GM23338 (cell line): ENCODE data around the gene ENPP7. TPM values are rescaled to one million over a fixed set of nuclear protein-coding genes. Genes with fewer than 3 reads are reported as not detected.

Experiments
- ATAC-seq: fragments of 200-7000 bp; cut with Tn5 transposase; 3 replicates; pipeline ENCODE4 v1.9.1; 2020
- DNase-seq: peaks from one replicate; pipeline ENCODE4 v3.0.0-alpha.2; 2015; ENCODE audit warnings: low spot score
- H2AFZ ChIP-seq: fragments of 200-600 bp; sonication (generic); 2 replicates; pipeline ENCODE4 v1.8.0; 2016; ENCODE audit warnings: antibody characterized with exemption, mild to moderate bottlenecking, moderate library complexity
- H3F3A ChIP-seq: fragments of 200-600 bp; sonication (generic); replicated peaks from 2 replicates; pipeline ENCODE4 v1.8.0; 2017; ENCODE audit warnings: antibody characterized with exemption, mixed run types, low read depth
- H3K27ac ChIP-seq: fragments of 200-600 bp; sonication (generic); 2 replicates; pipeline ENCODE4 v1.6.1; 2016; ENCODE audit warnings: low read depth
- H3K27me3 ChIP-seq: fragments of 200-600 bp; sonication (generic); 2 replicates; pipeline ENCODE4 v1.8.0; 2016; ENCODE audit warnings: mild to moderate bottlenecking, mixed run types, moderate library complexity; ENCODE audit not compliant: insufficient read depth
- H3K36me3 ChIP-seq: fragments of 200-600 bp; sonication (generic); 2 replicates; pipeline ENCODE4 v1.8.0; 2016; ENCODE audit warnings: mild to moderate bottlenecking; ENCODE audit not compliant: insufficient read depth
- H3K4me1 ChIP-seq: fragments of 200-600 bp; sonication (generic); 2 replicates; pipeline ENCODE4 v1.8.0; 2016; ENCODE audit warnings: mild to moderate bottlenecking, moderate library complexity; ENCODE audit not compliant: insufficient read depth
- H3K4me2 ChIP-seq: fragments of 200-600 bp; sonication (generic); 2 replicates; pipeline ENCODE4 v1.7.1; 2017; ENCODE audit warnings: mixed run types
- H3K4me3 ChIP-seq: fragments of 200-600 bp; sonication (generic); 2 replicates; pipeline ENCODE4 v1.6.1; 2016; ENCODE audit warnings: mixed run types
- H3K79me2 ChIP-seq: fragments of 200-600 bp; sonication (generic); replicated peaks from 2 replicates; pipeline ENCODE4 v1.8.0; 2017; ENCODE audit warnings: mild to moderate bottlenecking; ENCODE audit not compliant: insufficient read depth
- H3K9me2 ChIP-seq: fragments of 200-600 bp; sonication (generic); 2 replicates; pipeline ENCODE4 v1.8.0; 2017; ENCODE audit not compliant: insufficient read depth
- H4K20me1 ChIP-seq: fragments of 200-600 bp; sonication (generic); replicated peaks from 2 replicates; pipeline ENCODE4 v1.8.0; 2017; ENCODE audit warnings: mild to moderate bottlenecking; ENCODE audit not compliant: insufficient read depth
- H3K27ac Mint-ChIP-seq: 2 replicates; pipeline ENCODE4 v1.8.0; 2020; ENCODE audit warnings: inconsistent platforms, mild to moderate bottlenecking, moderate library complexity, mixed read lengths
- H3K27me3 Mint-ChIP-seq: 3 replicates; pipeline ENCODE4 v1.8.0; 2022; ENCODE audit warnings: low read depth, mild to moderate bottlenecking, moderate library complexity, mixed read lengths, inconsistent platforms; ENCODE audit not compliant: insufficient read depth, poor library complexity
- H3K36me3 Mint-ChIP-seq: 3 replicates; pipeline ENCODE4 v1.8.0; 2021; ENCODE audit warnings: low read depth, mild to moderate bottlenecking, inconsistent platforms, moderate library complexity, mixed read lengths
- H3K4me1 Mint-ChIP-seq: 3 replicates; pipeline ENCODE4 v1.8.0; 2020; ENCODE audit warnings: mild to moderate bottlenecking, inconsistent platforms, mixed read lengths
- H3K4me3 Mint-ChIP-seq: 3 replicates; pipeline ENCODE4 v1.8.0; 2021; ENCODE audit warnings: moderate library complexity, mild to moderate bottlenecking, inconsistent platforms, mixed read lengths
- H3K9me3 Mint-ChIP-seq: 3 replicates; pipeline ENCODE4 v1.8.0; 2020; ENCODE audit warnings: moderate library complexity, mild to moderate bottlenecking, inconsistent platforms, mixed read lengths
- CREB1 ChIP-seq: fragments of 250-450 bp; sonication (Bioruptor Pico); IDR thresholded peaks from 2 replicates; pipeline ENCODE4 v1.5.0; 2020; ENCODE audit warnings: low read depth, mild to moderate bottlenecking, moderate library complexity
- EZH2 ChIP-seq: fragments of 200-600 bp; sonication (generic); IDR thresholded peaks from one replicate; pipeline ENCODE4 v1.8.0; 2017; ENCODE audit warnings: antibody characterized with exemption, mild to moderate bottlenecking, low read depth; ENCODE audit not compliant: unreplicated experiment
- JUNB ChIP-seq: IDR thresholded peaks from one replicate; pipeline ENCODE4 v1.6.1; 2016; ENCODE audit warnings: antibody characterized with exemption; ENCODE audit not compliant: unreplicated experiment
- ZNF114 ChIP-seq: fragments of 250-450 bp; sonication (Bioruptor Pico); IDR thresholded peaks from 2 replicates; pipeline ENCODE4 v1.5.0; 2020; ENCODE audit warnings: mild to moderate bottlenecking, moderate library complexity
- polyA plus RNA-seq: library from polyadenylated mRNA; unstranded; fragments of >200 nt; fragmentation: Nextera tagmentation; extraction: Ambion mirVana; gene quantifications from 2 replicates; pipeline ENCODE4 v1.2.1, GENCODE V29; 2016
- total RNA-seq: library from RNA; depleted of rRNA; stranded (reverse); fragments of >200 nt; shearing (Covaris generic); gene quantifications from 2 replicates; pipeline ENCODE4 v1.2.3, GENCODE V29; 2014
- TF ChIP-seq, protein P1 (sequence below), 2 experiments: fragments of 200-600 bp in 1 of 2; sonication (generic) in 1 of 2; conservative IDR thresholded peaks; 2 replicates each; pipeline versions ENCODE4 v1.5.1 to v1.6.1; 2016 to 2017; ENCODE audit warnings: antibody characterized with exemption in 2 of 2, low read depth in 2 of 2, mild to moderate bottlenecking in 2 of 2, moderate library complexity in 1 of 2
- TF ChIP-seq, protein P2 (sequence below): IDR thresholded peaks from one replicate; pipeline ENCODE4 v1.6.1; 2018; ENCODE audit warnings: antibody characterized with exemption; ENCODE audit not compliant: unreplicated experiment

Gene ENPP7
- total and polyA plus RNA-seq, 2 experiments from 2014 or later = not detected

- Histone ChIP-seq H3K4me3 (peak overlapping the region; percentile 54), H3K9me2 (no peaks in the 10 kb centered on the region), H2AFZ (no peak overlapping the region; the same call in 1 of the 2 replicates), H3K36me3 (peaks cover 8% of the 10 kb centered on the region; the same call in 1 of the 2 replicates), H3K4me1 (peaks cover 23% of the 10 kb centered on the region), H3F3A (peaks cover 15% of the 10 kb centered on the region; the same call in 1 of the 2 replicates), H4K20me1 (peaks cover 22% of the 10 kb centered on the region), H3K4me2 (peak overlapping the region; percentile 74), H3K79me2 (peaks cover 30% of the 10 kb centered on the region), H3K27ac (no peak overlapping the region), H3K27me3 (peaks cover 12% of the 10 kb centered on the region)
- peaks cover 44% of the 10 kb centered on the region for H3K4me1 Mint-ChIP-seq
- H3K27ac Mint-ChIP-seq = peak overlapping the region; percentile 95; the same call in 1 of the 2 replicates
- DNase-seq = peak; percentile 44
- H3K27me3 Mint-ChIP-seq = peaks cover 17% of the 10 kb centered on the region
- H3K36me3 Mint-ChIP-seq = peaks cover 29% of the 10 kb centered on the region
- TF ChIP-seq EZH2 = no peak
- TF ChIP-seq, protein P1, sequence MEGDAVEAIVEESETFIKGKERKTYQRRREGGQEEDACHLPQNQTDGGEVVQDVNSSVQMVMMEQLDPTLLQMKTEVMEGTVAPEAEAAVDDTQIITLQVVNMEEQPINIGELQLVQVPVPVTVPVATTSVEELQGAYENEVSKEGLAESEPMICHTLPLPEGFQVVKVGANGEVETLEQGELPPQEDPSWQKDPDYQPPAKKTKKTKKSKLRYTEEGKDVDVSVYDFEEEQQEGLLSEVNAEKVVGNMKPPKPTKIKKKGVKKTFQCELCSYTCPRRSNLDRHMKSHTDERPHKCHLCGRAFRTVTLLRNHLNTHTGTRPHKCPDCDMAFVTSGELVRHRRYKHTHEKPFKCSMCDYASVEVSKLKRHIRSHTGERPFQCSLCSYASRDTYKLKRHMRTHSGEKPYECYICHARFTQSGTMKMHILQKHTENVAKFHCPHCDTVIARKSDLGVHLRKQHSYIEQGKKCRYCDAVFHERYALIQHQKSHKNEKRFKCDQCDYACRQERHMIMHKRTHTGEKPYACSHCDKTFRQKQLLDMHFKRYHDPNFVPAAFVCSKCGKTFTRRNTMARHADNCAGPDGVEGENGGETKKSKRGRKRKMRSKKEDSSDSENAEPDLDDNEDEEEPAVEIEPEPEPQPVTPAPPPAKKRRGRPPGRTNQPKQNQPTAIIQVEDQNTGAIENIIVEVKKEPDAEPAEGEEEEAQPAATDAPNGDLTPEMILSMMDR (conservative IDR thresholded peaks at IDR 0.05; ENCODE audit: low read depth in 2 of 2) = no peak
- no peak for TF ChIP-seq ZNF114 (CRISPR knock-in tag)
- TF ChIP-seq, protein P2, sequence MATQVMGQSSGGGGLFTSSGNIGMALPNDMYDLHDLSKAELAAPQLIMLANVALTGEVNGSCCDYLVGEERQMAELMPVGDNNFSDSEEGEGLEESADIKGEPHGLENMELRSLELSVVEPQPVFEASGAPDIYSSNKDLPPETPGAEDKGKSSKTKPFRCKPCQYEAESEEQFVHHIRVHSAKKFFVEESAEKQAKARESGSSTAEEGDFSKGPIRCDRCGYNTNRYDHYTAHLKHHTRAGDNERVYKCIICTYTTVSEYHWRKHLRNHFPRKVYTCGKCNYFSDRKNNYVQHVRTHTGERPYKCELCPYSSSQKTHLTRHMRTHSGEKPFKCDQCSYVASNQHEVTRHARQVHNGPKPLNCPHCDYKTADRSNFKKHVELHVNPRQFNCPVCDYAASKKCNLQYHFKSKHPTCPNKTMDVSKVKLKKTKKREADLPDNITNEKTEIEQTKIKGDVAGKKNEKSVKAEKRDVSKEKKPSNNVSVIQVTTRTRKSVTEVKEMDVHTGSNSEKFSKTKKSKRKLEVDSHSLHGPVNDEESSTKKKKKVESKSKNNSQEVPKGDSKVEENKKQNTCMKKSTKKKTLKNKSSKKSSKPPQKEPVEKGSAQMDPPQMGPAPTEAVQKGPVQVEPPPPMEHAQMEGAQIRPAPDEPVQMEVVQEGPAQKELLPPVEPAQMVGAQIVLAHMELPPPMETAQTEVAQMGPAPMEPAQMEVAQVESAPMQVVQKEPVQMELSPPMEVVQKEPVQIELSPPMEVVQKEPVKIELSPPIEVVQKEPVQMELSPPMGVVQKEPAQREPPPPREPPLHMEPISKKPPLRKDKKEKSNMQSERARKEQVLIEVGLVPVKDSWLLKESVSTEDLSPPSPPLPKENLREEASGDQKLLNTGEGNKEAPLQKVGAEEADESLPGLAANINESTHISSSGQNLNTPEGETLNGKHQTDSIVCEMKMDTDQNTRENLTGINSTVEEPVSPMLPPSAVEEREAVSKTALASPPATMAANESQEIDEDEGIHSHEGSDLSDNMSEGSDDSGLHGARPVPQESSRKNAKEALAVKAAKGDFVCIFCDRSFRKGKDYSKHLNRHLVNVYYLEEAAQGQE = no peak
- no peak for TF ChIP-seq JUNB
- peak; percentile 9 for ATAC-seq
- H3K9me3 Mint-ChIP-seq = no peaks in the 10 kb centered on the region; the same call in 2 of the 3 replicates
- H3K4me3 Mint-ChIP-seq = peak overlapping the region; percentile 85
Measured at GRCh38 chr17:79776376-79777119, 45.8 kb downstream of the ENPP7 start.

DNA sequence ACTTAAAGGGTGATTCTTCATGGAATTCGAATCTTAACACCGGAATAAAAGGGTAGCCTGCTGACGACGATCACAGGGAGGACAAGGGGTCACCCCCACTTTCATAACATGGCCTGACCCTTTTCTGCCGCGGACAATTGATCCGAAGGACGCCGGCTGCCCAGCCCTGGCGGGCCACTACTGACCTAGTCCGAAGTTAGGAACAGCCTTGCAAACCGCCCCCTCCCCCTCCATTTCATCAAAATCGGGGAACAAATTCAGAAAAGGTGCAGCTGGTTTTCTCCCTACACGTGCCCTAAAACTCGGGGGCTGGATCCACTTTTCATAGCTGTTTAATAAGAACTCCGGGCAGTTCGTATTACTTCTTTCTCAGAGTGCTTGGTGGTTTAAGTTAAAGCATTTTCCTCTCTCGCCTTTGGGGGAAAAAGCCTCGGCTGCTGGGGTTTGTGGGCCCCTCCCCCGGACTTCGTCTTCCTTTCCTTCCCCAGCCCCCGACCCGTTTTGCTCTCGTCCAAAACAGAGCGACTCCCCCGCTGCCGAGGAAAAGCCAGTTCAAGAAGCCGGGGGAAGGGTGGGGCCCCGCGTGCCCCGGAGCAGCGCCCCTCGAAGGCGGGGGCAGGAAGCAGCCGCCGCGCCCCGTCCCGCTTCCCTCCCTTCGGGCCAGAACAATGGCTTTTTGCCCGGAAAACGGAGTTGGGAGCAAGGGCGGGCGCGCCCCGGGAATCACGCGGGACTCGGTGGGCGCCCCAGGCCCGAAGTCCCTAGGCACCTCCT lies 46.6 kb downstream of the ENPP7 start:
- H3K4me1 Mint-ChIP-seq = peaks cover 44% of the 10 kb centered on the region
- peak overlapping the region; percentile 74 for H3K4me2 ChIP-seq
- DNase-seq (peak; percentile 87), ATAC-seq (peak; percentile 46)
- TF ChIP-seq CREB1 (CRISPR knock-in tag) = 0 out of 2 replicates have a peak, but pooled peaks have one; percentile 53
- TF ChIP-seq JUNB = no peak
- TF ChIP-seq, protein P1 (conservative IDR thresholded peaks at IDR 0.05; ENCODE audit: low read depth in 2 of 2) = peak; percentile 49 to 54
- peaks cover 12% of the 10 kb centered on the region for H3K27me3 ChIP-seq
- peaks cover 27% of the 10 kb centered on the region for H4K20me1 ChIP-seq
- H3K4me3 ChIP-seq = peak overlapping the region; percentile 54
- peaks cover 35% of the 10 kb centered on the region for H3K36me3 Mint-ChIP-seq
- H2AFZ ChIP-seq = no peak overlapping the region
- no peaks in the 10 kb centered on the region for H3K9me2 ChIP-seq
- no peaks in the 10 kb centered on the region; the same call in 2 of the 3 replicates for H3K9me3 Mint-ChIP-seq
- peaks cover 23% of the 10 kb centered on the region for H3K4me1 ChIP-seq
- peak overlapping the region; percentile 83 for H3K27ac ChIP-seq
- H3K36me3 ChIP-seq = peaks cover 8% of the 10 kb centered on the region; the same call in 1 of the 2 replicates
- peaks cover 21% of the 10 kb centered on the region for H3K27me3 Mint-ChIP-seq
- H3F3A ChIP-seq = peaks cover 15% of the 10 kb centered on the region; the same call in 1 of the 2 replicates
- H3K4me3 Mint-ChIP-seq = peak overlapping the region; percentile 85
- peaks cover 30% of the 10 kb centered on the region for H3K79me2 ChIP-seq
- peak overlapping the region; percentile 95 for H3K27ac Mint-ChIP-seq
